GM12801 (cell line): ENCODE results near the gene DNM3.

Experiments
- CTCF ChIP-seq: IDR thresholded peaks from one replicate; pipeline ENCODE4 v1.5.1; 2011; ENCODE audit warnings: control low read depth; ENCODE audit not compliant: insufficient read length; ENCODE audit errors: extremely low read depth

Gene DNM3

GRCh38 chr1:172380441-172381244 is 539.3 kb downstream of the DNM3 start:
- no peak for TF ChIP-seq CTCF

- TF ChIP-seq CTCF, result no peak
Observed at GRCh38 chr1:172381946-172382345, 540.6 kb downstream of the DNM3 start.

GRCh38 chr1:172382406-172382805 is 541.1 kb downstream of the DNM3 start:
- TF ChIP-seq CTCF, result no peak

- no peak for TF ChIP-seq CTCF
Observed at GRCh38 chr1:172382990-172383389, 541.7 kb downstream of the DNM3 start.

- no peak for TF ChIP-seq CTCF
Observed at GRCh38 chr1:172383536-172383935, 542.2 kb downstream of the DNM3 start.

GRCh38 chr1:172384656-172385055 is 543.4 kb downstream of the DNM3 start:
- no peak for TF ChIP-seq CTCF

GRCh38 chr1:172386046-172386445 is 544.7 kb downstream of the DNM3 start:
- TF ChIP-seq CTCF, result no peak
